HT-29 (cell line): ENCODE measurements around the gene TNS3. TPM values are rescaled to one million over a fixed set of nuclear protein-coding genes. Genes with fewer than 3 reads are reported as not detected.

Experiments used
- DNase-seq: peaks from one replicate; pipeline ENCODE4 v3.0.0-alpha.2; 2015; ENCODE audit warnings: low spot score
- total RNA-seq: library from RNA; depleted of rRNA; stranded (reverse); fragments of >200 nt; shearing (Covaris generic); gene quantifications from 2 replicates; pipeline ENCODE4 v1.2.3, GENCODE V29; 2014

The TNS3 gene
- total RNA-seq, 1 experiment from 2014 or later = 45.2 TPM

GRCh38 chr7:47525066-47525623, 56.8 kb downstream of the TNS3 start:
- no peak for DNase-seq

- no peak for DNase-seq
Measured at GRCh38 chr7:47523401-47523800, 58.5 kb downstream of the TNS3 start.

- DNase-seq = no peak
Measured at GRCh38 chr7:47521816-47522561, 59.9 kb downstream of the TNS3 start.

- DNase-seq = no peak
Measured at GRCh38 chr7:47521011-47521795, 60.7 kb downstream of the TNS3 start.

- no peak for DNase-seq
Measured at GRCh38 chr7:47520406-47520805, 61.5 kb downstream of the TNS3 start.

GRCh38 chr7:47518827-47519226, 63.1 kb downstream of the TNS3 start:
- no peak for DNase-seq

- no peak for DNase-seq
Measured at GRCh38 chr7:47517821-47518480, 64.0 kb downstream of the TNS3 start.

GRCh38 chr7:47516985-47517600, 64.8 kb downstream of the TNS3 start:
- DNase-seq = no peak

GRCh38 chr7:47516386-47516785, 65.5 kb downstream of the TNS3 start:
- DNase-seq = no peak

GRCh38 chr7:47515305-47515834, 66.5 kb downstream of the TNS3 start:
- no peak for DNase-seq

- no peak for DNase-seq
Measured at GRCh38 chr7:47514818-47515217, 67.1 kb downstream of the TNS3 start.

- no peak for DNase-seq
Measured at GRCh38 chr7:47514367-47514766, 67.5 kb downstream of the TNS3 start.

GRCh38 chr7:47513741-47514241, 68.1 kb downstream of the TNS3 start:
- no peak for DNase-seq

GRCh38 chr7:47512481-47513176, 69.3 kb downstream of the TNS3 start:
- no peak for DNase-seq

- DNase-seq = no peak
Measured at GRCh38 chr7:47511699-47512370, 70.1 kb downstream of the TNS3 start.

- DNase-seq = no peak
Measured at GRCh38 chr7:47510786-47511185, 71.1 kb downstream of the TNS3 start.

GRCh38 chr7:47510192-47510591, 71.7 kb downstream of the TNS3 start:
- no peak for DNase-seq

- DNase-seq = no peak
Measured at GRCh38 chr7:47509571-47509970, 72.3 kb downstream of the TNS3 start.

GRCh38 chr7:47508389-47509380, 73.2 kb downstream of the TNS3 start:
- DNase-seq = no peak
